HG02938 (cell line): ENCODE data around the gene PDGFB.

Experiments used
- ATAC-seq: cut with Tn5 transposase; IDR thresholded peaks from one replicate; pipeline ENCODE4 v1.9.1; 2021; ENCODE audit warnings: mild to moderate bottlenecking, moderate library complexity; ENCODE audit not compliant: unreplicated experiment

The PDGFB gene

DNA sequence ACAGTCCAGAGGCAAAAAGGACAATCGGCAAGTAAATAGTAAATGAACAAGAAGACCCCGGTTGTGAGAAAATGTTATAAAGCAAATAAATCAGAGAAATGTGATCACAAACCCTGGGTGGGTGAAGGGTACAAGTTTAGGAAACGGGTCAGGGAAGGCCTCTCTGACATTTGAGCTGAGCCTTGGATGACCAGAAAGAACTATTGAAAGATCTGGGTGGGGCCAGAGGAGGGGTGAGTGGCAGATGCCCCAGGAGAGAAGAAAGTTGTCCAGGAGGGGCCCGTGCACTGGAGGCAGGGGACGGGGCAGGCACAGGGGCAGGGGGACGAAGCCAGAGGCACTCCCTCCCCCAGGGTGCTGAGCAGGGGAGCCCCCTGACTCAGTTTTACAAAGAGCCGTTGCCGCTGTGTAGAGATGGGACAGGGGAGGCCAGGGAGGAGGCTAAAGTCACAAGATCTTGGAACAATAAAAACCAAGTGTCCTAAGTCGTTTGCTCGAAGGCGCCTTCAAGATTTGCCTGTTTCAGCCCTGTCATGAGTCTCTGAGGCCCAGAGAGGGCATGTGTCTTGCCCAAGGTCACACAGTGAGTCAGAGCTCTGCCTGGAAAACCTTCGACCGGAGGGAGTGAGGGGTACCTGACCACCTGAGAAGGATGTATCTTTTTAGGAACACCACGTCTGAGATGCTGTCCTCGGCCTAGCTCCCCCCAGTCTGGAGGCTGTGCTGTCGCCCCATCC lies 10.8 kb upstream of the PDGFB start:
- no peak for ATAC-seq

DNA sequence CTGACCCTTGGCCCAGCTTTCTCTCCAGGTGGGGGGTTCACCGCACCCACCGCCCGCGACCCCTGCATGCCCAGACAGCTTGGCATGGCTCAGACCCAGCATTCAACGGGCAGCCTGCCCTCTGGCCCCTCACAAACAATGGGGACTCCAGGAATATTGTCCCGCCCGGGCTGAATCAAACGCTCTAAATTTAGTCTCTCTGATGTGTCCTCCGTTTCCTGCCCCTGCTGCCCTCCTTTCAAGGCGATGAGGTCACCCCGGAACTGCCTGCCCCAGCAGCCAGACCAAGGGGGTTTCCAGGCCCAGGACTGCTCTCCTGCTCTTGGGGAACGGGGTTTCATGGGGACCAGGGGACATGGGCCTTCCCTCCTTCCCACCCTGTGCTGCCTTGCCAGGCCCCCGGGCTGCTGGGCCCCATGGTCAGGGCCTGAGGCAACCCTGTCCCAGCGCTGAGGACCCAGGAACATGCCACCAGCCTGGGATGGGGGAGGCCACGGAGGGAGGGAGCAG lies 10.1 kb upstream of the PDGFB start:
- ATAC-seq: no peak

DNA sequence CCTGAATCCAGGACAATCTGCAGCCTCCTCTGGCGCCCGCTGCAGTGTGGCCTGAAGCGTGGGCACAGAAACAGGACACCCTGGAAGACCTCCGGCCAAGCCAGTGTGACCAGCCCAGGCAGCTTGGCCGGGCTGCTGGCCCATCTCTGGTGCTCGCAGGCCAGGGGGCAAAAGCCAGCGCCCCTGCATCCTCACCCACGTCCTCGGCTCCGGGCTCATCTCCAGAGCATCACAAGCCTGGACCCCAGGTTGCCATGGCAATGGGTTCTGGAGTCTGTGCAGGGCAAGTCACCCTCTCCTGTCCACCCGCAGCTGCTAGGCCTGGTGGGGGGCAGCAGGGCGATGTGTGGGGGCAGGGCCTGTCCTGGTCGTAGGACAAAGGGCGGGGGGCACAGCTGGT lies 9.3 kb upstream of the PDGFB start:
- ATAC-seq: no peak

DNA sequence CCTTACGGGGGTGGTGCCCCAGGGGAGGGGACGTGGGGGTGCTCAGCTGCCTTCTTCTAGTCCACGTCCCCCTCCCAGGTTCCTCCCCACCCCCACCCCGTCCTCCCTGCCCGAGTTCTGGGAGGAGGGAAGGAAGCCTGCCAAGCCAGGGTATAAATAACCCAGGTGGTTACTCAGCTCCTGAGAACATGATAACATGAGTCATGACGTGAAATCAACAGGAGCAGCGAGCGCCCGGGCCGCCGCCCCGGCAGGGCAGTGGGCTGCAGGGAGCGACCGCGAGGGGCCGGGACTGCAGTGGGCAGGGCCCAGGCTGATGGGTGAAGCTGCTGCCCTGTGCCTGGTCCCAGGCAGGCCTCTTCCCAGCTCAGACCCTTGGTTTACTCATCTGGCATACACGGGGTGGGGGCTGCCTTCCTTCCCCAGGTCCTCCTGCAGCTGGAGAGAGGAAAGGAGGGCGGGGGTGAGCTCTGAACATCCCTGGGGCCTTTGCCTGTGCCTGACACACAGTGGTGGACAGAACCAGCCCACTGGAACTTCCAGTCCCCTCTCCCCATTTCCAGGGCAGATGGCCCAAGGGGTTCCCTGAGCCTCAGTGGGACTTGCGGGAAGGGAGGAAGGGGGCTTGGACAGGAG lies 8.8 kb upstream of the PDGFB start:
- ATAC-seq: no peak

DNA sequence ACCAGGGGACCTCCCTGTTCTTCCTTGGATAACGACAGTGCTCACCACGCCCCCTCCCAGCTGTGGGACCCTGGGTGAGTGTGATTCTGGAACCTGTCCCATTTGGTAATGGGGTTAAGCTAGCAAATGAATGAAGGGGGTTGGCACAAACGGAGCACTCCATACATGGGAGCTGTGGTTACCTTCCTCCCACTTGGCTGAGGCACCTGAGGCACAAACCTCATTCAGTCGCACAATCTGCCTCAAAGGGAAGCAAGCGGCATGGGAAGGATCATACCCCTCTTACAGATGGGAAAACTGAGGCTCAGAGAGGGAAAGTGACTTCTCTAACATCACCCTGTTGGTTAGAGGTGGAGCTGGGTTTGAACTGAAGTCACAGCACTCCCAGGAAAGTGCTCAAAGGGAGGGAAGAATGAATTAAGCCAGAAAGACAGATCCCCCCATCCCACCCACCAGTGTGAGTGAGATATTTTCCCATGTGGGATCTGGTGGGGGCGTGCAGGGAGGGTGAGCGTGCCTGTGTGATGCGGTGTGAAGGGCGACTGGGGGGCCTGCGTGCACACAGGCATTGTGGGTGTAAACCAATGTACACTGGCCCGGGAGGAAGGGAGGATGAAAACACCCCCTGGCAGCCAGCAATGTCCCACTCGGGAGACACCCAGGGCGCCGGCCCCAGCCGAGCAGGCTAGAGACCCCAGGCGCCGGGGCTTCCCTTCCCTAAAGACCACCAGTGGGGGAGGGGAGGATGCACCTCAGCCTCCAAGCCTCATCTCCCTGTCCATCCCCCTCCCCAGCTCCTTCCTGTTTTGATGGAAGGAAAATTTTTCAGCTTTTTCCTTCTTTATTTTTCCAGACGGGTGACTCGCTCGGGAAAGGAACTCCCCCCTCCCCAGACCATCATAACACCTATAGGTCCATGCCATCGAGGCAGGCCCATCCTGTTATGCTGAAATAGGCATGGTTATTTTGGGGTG lies 8.0 kb upstream of the PDGFB start:
- no peak for ATAC-seq

DNA sequence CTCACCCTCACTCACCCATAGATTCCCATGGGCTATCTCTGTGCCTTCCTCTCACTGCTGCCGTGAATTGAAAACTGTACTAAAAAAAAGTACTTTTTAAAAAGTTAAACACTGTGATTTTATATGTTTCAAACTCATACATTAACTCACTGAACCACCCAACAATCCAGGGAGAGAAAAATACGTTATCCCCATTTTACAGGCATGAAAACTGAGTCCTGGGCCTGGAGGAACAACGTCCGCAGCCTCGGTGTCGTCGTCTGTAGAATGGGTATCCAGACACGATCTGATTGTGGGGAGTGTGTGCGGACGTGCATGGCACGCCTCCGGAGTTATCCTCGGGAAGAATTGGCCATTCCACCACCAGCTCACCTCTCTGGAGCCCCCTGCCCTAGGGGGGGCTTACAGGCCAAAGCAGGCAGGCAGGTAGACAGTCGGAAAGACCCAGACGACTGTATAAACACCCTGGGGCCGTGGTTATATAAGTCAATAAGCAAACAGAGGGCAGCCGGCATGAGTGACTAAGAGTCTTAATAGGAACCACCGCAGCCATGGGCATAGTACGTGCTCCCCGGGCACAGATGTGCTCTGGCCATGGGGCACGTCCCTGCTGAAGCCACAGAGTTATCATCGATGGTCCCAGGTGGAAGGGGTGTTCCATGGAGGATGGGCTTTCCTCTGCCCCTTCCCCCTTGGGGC lies 7.1 kb upstream of the PDGFB start:
- ATAC-seq: no peak

DNA sequence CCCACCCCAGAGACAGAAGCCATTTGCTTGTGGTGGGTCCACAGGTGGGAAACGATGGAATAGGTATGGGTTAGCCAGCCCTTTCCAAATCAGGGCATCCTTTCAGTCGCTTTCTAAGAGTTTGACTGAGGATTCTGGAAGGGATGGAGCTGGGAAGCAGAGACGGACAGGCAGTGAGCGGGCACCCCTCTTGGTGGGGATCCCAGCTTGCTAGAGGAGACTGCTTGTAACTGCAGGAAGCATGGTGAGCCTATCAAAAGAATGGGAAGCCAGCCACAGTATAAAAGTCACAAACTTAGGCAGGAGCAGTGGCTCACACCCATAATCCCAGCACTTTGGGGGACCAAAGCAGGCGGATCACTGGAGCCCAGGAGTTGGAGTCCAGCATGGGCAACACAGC lies 6.1 kb upstream of the PDGFB start:
- no peak for ATAC-seq

DNA sequence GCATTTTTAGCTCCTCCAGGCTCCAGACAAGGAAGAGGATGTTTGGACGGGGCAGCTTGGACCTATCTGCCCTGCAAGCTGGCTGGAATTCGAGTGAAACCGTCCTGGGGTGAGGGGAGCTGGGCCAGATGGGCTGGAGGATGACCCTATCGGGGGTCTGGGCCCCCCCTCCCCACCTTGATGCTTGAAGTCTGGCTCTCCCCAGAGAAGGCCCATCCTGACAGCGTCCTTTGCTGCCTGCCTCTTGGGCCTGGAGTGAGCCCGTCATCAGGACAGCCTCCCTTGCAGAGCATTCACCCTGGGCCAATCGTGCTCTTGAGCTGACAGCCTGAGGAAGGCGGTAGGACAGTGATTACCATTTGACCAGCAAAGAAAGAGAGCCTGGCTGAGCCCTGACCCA lies 5.3 kb upstream of the PDGFB start:
- ATAC-seq: no peak

DNA sequence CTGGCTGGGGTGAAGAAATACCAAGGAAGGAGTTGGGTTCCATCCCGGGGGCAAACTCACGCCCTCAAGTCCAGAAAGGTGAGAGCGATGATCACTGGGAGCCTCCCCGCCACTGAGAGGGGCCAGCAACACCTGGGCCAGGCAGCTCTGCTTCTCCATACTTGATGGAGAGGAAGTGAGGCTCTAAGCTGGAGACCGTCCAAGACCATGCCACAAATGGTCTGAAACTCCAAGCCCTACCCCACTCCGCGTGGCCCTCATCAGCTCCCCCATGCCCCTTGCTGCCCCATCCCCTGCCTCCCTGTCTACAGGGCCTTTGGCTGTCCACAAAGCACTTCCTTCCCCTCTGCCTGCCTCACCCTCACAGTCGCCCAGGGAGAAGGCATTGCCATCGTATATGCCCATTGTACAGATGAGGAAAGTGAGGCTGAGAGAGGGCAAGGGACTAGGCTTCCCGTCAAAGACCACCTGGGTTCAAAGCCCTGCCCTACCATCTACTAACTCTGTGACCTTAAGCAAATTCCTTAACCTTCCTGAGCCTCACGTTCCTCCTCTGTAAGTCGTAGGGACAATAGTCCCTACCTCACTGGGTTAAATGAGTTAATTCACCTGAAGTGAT lies 4.4 kb upstream of the PDGFB start:
- ATAC-seq: no peak

DNA sequence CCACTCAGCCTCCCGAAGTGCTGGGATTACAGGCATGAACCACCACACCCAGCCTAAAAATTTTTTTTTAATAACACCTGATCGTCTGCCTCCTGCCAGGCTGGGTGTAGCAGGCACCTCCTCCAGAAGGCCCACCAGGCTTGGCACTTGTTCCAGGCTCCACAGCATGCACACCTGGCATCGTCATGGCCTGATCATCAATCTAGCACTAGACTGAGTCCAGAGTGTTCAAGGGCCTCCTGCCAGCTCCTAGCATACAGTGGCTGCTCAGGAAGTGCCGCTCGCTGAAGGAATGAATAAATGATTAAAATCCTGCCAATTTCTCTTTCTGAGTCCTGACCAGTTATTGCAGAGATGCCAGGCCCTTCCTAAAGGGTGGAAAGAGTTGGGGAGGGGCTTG lies 3.5 kb upstream of the PDGFB start:
- ATAC-seq: no peak

DNA sequence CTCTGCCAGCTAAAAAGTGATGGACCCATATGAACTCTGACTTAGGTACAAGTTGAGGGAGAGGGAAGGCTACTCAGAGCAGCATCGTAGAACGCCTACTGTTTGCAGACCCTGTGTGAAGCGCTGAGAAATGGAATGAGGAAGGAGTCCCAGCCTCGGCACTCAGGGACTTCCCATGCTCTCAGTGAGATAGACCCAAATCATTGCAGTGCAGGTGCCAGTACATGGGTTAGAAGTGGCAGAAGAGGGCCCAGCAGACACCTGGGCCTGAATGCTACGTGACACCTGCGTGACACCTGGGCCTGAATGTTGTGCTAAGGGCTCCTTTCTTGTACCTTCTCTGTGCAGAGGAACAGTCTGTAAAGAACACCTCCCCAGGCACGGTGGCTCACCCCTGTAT lies 2.6 kb upstream of the PDGFB start:
- ATAC-seq: no peak

DNA sequence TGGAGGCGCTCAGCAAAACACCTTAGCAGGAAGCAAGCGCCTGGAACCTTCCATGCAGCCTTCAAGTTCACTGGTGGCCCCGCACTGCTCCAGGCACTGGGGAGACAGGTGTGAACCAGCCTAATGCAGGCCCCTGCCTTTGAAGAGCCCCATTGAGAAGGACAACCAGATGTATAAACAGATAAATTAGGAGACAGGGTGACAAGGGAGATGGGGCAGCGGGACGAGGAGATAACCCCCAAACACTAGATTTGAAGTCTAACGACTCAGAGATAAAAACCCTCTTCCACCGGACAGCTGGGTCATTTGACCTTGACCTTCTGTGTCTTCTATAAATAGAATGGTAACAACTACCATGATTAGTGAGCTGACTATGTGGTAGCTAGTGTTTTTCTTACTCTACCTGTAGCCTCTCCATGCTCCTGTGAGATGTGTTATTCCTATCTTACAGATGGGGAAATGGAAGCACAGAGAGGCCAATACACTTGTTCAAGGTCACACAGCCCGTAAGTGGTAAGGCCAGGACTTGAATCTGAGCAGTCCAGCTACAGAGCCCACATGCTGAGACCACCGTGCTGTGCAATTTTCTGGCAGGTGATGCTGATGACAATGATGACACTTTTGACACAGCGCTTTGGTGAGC lies 2.0 kb upstream of the PDGFB start:
- no peak for ATAC-seq

DNA sequence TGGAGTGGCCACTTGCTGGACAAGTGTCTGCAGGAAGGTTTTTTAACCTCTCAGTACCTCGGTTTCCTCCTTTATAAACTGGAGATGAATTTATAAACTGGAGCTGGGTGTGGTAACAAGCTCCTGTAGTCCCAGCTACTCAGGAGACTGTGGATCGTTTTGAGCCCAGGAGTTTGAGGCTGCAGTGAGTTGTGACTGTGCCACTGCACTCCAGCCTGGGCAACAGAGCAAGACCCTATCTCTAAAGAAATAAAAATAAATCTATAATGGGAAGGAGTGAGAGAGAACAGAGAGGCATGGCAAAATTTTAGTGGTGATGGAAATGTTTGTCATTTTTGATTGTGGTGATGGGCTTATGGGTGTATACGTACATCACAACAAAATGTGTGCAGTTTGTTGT lies 1.4 kb upstream of the PDGFB start:
- no peak for ATAC-seq

DNA sequence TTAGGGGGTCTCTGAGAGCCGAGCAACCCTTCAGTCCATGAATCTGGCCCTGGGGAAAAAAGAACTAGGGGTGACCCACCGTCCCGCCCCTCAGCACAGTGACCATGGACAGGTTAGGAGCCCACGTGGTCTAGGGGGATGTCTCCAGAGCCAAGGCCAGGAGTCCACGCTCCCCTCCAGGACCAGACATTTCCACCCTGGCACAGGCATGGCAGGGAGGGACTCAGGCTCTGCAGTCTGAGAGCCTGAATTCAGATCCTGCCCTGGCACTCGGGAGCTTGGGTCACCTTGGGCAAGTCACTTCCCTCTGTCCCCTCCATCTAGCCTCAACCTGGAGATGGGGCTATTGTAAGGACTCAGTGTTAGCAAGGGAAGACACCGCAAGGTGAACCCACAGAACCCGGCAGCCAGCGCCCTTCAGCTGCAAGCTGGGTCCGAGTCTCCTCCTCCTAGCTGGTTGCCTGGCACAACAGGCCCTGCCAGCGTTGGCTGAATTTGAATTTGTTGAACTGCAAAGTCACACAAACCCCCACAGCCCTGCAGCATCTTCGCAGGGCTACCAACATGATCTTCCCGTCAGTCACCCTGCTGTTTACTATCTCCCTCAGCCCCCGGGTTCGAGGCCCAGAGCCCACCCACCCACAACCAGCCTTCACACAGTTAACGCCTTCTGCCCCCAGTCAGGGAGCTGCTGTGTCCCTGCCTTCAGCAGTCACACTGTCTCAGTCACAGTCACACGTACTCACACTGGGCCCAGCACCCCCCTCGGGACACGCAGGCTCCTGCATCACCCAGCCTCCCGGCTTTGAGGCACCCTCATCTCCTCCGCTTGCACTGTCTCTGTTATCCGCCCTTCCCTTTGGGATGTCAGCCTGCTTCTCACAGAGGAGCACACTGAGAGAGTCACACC lies 603 bp upstream of the PDGFB start:
- no peak for ATAC-seq

DNA sequence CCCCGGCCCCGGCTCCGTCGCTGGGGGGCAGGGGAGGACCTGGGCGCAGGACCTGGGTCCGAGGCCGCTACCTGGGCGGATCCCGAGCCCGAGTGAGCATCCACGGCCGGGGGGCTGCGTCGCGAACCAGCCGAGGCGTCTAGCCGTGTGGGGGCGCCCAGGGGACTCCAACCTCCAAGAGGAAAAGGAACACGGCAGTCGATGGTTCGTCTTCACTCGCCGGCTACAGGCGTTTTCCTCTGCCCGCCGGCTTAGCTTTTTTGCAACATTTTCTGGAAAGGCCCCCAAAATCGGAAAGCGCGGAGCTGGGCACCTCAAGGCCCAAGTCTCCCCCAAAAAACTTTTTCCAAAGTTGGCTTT lies 666 bp downstream of the PDGFB start:
- no peak for ATAC-seq

DNA sequence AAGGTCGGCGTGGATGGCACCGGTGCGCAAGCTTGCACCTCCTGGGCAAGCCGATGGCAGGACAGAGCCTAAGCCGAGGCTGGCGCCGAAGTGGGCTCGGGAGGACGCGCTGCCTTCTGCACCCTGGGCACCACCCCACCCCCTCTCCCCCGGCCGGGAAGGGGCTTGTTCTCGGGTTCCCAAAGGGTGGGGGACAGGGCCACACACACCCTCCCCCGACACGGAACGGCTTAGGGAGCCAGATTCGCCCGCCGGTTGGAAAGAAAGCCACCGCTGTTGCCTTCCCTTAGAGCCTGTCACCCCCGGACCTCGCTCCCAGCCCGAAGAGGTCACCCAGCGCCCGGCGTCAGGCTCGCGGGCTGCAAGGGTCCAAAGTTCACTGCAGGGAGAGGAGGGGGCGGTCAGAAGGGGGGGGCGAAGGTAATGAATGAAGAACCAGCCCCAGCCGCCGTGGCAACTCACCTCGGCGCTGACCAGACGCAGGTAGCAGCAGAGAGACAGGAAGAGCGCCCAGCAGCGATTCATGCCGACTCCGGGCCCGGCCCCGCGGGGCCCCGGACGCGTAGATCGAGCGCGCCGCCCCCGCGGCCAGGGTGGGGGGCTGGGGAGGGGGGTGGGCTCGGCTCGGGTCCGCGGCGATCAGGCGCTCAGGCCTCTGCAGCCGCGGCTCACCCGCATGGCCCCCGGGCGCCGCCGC lies 1.2 kb downstream of the PDGFB start:
- ATAC-seq: no peak

DNA sequence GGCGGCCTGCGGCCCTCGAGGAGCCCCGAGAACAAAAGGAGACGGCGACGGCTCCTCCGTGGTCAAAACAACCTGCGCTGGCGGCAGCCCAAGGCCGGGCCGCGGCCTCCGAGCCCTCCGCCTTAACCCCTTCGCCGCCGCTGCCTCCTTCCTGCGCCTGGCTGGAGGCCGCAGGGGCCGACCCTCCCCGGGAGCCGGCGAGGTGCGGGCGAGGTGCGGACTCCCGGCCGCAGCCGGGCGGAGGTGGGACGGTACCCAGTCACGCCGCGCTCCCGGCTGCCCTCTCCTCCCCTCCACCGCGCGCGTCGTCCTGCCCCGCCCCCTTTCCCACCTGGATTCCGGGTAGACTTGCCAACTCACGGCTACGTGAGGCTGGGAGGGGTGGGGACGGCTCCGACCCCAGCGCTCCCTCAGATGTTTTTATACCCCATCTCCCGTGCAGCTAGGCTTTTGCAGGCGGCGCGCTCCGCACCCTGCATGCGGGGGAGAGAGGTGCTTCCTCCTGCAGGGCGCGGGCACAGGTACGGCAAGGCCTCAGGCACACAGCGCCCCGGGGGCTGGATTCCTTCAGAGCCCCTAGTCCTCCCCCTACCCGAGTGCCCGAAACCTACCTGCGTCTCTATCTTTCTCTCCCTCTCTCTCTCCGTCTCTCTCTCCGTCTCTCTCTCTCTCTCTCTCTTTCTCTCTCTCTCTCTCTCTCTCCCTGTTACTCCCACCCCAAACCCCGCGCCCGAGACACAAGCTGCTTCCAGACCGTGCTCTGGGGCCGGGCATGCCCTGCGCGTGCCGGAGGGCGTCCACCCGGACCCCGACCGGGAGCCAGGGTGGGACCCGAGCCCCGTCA lies 2.0 kb downstream of the PDGFB start:
- no peak for ATAC-seq
